GM21576 (cell line): ENCODE data around the gene CA6.
"Not testable (repeated sequence)": the region's sequence is repeated elsewhere in the genome, so short reads cannot be mapped to it uniquely, and the experiment has no call there.

Source experiments
- ATAC-seq: cut with Tn5 transposase; IDR thresholded peaks from one replicate; pipeline ENCODE4 v1.9.1; 2021; ENCODE audit warnings: mild to moderate bottlenecking, moderate library complexity; ENCODE audit not compliant: unreplicated experiment

CA6 gene

GRCh38 chr1:9004031-9004699 lies 58.5 kb downstream of the CA6 start:
- ATAC-seq: no peak

DNA sequence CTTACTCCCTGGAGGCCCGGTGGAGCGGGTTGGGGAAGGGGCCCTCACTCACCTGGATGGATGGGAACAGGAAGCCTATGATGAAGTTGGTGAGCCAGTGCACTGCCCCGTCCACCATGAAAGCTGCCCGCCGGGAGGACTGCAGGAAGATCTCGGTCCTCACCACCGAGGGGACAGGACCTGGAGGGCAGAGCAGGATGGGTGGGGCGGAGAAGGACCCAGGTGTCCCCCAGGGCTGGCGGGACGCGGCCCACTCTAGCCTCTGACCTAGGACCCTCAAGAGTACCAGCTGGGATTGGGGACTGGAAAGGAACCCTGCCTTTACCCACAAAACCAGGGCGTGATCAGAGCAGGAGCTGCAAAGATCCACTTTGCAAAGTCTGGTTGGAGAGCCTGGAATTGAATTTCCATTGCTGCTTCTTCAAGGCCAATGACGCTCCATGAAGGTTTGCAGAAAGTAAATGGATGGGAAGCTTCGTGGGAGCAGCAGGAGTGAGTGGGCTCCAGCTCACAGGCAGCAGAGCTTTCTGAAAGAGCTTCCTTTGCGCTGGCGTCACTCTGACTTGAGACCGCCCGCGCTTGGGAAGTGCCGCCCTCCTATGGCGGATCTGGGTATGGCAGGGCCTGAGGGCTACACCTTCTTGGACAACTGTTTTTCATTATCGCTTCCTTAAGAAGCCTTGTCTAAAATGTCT lies 59.2 kb downstream of the CA6 start:
- no peak for ATAC-seq

DNA sequence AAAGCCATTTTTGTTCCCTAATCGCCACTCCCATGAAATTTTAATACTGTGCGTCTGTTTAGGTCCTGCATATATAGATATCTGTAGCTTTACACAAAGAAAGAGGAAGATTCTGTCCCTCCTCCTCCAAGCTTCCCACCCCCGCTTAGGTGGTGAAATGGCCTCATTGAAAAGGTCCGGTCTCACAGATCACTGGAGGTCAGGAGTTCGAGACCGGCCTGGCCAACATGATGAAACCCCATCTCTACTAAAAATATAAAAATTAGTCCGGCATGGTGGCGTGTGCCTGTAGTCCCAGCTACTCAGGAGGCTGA lies 59.7 kb downstream of the CA6 start:
- no peak for ATAC-seq

- no peak for ATAC-seq
Measured at GRCh38 chr1:9006956-9007615, 61.4 kb downstream of the CA6 start.

GRCh38 chr1:9008236-9008635 lies 62.6 kb downstream of the CA6 start:
- no peak for ATAC-seq

DNA sequence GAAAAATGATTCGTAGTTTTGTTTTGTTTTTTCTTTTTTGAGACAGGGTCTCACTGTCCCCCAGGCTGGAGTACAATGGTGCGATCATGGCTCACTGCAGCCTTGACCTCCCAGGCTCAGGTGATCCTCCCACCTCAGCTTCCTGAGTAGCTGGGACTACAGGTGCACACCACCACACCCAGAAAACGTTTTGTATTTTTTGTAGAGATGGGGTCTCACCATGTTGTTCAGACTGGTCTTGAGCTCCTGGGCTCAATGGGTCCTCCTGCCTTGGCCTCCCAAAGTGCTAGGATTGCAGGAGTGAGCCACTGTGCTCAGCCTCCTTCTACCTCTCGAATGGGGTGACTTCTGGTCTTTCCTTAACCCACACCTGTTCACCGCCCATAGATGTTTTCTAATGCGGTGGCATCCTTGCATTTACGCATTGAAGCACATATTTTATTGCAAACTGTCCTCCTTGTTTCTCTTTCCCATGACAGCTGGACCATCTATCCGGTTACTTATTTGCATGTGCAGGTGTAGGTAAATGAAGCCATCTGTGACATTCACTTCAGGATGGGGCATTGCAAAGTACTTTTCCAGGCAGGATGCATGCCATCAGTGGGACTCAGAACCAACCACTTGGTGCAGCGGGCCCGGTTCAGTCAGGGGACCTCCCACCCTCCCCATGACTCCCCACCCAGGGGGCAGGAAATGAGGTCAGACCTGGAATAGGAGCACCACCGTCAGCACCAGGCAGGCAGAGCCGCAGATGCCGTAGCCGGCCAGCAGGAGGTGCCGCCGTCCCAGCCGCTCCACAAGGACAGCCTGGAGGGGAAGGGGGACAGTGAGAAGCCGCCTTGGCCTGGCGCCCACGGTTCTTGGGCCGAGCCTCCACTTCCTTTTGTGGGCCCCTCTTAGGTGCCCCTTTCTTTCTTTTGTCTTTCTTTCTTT lies 64.0 kb downstream of the CA6 start:
- no peak for ATAC-seq

DNA sequence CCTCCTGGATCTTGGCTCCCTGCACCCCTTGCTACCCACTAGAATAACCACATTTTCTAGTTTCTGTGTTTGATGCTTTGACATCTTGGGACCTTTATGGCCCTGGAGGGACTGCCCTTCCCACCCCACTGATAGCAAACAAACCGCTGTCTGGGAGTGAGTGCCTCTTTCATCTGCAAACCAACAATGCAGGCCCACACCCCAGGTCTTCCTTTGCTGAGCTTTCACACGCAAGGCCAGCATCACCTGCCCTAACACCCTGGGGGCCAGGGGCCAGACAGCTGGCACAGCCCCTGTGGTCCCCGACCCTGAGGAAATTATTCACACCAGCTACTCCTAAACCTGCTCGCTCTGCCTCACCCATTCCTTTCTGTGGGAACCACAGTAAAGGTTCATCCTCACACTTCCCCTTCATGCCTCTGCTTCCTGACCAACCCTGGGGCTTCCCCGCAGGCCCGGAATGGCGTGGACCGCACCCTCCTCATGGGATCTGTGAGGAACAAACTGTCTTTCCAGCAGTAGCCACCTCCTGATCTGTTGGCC lies 65.2 kb downstream of the CA6 start:
- no peak for ATAC-seq

- ATAC-seq: no peak
Measured at GRCh38 chr1:9013819-9014218, 68.2 kb downstream of the CA6 start.

- ATAC-seq: no peak
Measured at GRCh38 chr1:9014475-9015375, 69.1 kb downstream of the CA6 start.

DNA sequence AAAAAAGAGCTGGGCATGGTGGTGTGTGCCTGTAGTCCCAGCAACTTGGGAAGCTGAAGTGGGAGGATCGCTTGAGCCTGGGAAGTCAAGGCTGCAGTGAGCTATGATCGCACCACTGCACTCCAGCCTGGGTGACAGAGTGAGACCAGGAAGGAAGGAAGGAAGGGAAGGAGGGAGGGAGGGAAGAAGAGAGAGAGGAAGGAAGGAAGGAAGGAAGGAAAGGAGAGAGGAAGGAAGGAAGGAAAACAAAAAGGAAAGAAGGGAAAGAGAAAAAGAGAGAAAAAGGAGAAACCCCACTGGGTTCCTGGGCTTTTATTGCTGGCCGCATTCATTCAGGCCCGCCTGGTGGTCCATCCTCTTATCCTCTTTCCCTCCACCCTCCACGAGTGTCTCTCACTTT lies 70.8 kb downstream of the CA6 start:
- ATAC-seq: no peak

DNA sequence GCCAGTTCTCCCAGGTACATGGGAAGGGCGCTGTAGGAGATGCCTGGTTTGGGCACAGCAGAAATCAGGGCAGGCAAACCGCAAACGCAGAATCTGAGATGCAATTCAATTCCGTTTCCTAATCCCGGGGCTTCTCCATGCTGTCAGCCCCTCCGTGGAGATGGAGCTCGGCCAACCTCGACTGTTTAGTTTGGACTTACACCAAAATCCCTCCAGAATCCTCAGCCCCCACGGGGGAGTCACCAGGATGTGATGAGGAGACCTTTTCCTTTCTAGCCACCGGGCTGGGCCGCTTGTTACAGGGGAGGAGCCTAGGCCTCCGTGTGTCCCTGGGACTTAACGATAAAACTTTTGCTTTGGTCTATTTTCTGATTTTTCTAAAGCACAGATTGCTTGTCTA lies 72.7 kb downstream of the CA6 start:
- ATAC-seq: no peak

DNA sequence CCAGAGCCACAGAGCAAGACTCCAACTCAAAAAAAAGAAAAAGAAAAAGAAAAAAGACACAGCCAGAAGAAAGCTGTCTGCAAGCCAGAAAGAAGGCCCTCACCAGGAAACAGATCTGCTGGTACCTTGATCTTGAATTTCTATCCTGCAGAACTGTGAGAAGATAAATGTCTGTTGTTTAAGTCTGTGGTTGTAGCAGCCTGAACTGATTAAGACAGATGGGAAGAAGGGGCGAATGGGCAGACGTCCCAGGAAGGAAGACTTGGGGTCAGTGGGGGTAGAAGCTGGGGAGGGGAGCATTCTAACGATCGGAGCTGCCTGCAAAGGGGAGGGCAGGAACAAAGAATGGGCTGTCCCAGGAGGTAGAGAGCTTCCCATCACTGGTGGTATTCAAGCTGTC lies 74.2 kb downstream of the CA6 start:
- no peak for ATAC-seq

DNA sequence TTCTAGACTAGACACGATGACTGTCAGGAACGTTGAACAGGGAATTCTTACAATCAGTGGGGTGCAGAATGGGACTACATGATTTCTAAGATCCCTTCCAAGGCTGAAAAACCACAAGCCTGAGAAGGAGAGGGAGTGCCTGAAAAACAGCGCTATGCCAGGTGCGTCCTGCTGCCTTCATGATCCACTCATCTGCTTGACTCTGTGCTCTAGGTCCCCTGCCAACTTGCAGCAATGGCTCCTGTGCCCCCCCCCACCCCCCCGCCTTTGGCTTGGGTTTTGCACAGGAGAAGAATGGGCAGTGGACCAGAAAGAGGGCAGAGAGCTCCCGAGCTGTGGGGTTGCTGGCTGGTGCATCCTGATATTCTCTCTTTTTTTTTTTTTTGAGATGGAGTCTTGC lies 74.6 kb downstream of the CA6 start:
- ATAC-seq: no peak

- not testable (repeated sequence) for ATAC-seq
Measured at GRCh38 chr1:9022026-9022738, 76.5 kb downstream of the CA6 start.

GRCh38 chr1:9022773-9023172 lies 77.1 kb downstream of the CA6 start:
- no peak for ATAC-seq
